Colon (tissue), 2 donors: Measurements from ENCODE around the gene CDH26.
"Not testable (repeated sequence)": the region's sequence is repeated elsewhere in the genome, so short reads cannot be mapped to it uniquely, and the experiment has no call there.

Experiments used
- FAIRE-seq: peaks from 2 replicates; lab custom pipeline; 2012; peaks lifted over from hg19 to GRCh38; lab: Jason Lieb, UNC
- donor health status: control.
- donor health status: control.

CDH26 gene

GRCh38 chr20:60013296-60014139 is 55.3 kb downstream of the CDH26 start:
- FAIRE-seq, result no peak

- no peak for FAIRE-seq
These were observed 58.2 kb downstream of the CDH26 start for GRCh38 chr20:60016406-60016805.

GRCh38 chr20:60020251-60020650 is 62.0 kb downstream of the CDH26 start:
- FAIRE-seq, result no peak

- no peak for FAIRE-seq
These were observed 62.9 kb downstream of the CDH26 start for GRCh38 chr20:60021104-60021503.

GRCh38 chr20:60022849-60023248 is 64.6 kb downstream of the CDH26 start:
- no peak for FAIRE-seq

- FAIRE-seq, result no peak
These were observed 66.0 kb downstream of the CDH26 start for GRCh38 chr20:60024245-60024644.

- FAIRE-seq, result no peak
These were observed 66.6 kb downstream of the CDH26 start for GRCh38 chr20:60024801-60025200.

GRCh38 chr20:60026010-60026409 is 67.8 kb downstream of the CDH26 start:
- no peak for FAIRE-seq

GRCh38 chr20:60030471-60030870 is 72.2 kb downstream of the CDH26 start:
- FAIRE-seq, result no peak

- no peak for FAIRE-seq
These were observed 72.9 kb downstream of the CDH26 start for GRCh38 chr20:60031107-60031506.

- FAIRE-seq, result no peak
These were observed 76.2 kb downstream of the CDH26 start for GRCh38 chr20:60034231-60035110.

- FAIRE-seq, result no peak
These were observed 77.3 kb downstream of the CDH26 start for GRCh38 chr20:60035486-60035885.

- FAIRE-seq, result no peak
These were observed 78.1 kb downstream of the CDH26 start for GRCh38 chr20:60036346-60036745.

- no peak for FAIRE-seq
These were observed 78.7 kb downstream of the CDH26 start for GRCh38 chr20:60036746-60037499.

- FAIRE-seq, result no peak
These were observed 80.3 kb downstream of the CDH26 start for GRCh38 chr20:60038400-60039008.

GRCh38 chr20:60039526-60039925 is 81.3 kb downstream of the CDH26 start:
- no peak for FAIRE-seq

GRCh38 chr20:60040471-60041162 is 82.4 kb downstream of the CDH26 start:
- FAIRE-seq, result no peak

GRCh38 chr20:60041436-60042165 is 83.4 kb downstream of the CDH26 start:
- FAIRE-seq, result not testable (repeated sequence)

- FAIRE-seq, result no peak
These were observed 85.2 kb downstream of the CDH26 start for GRCh38 chr20:60043435-60043834.

GRCh38 chr20:60046011-60046413 is 87.8 kb downstream of the CDH26 start:
- no peak for FAIRE-seq

GRCh38 chr20:60046436-60046835 is 88.2 kb downstream of the CDH26 start:
- no peak for FAIRE-seq
